Heart left ventricle (tissue), 13 donors: ENCODE data around the gene SLC35C1.

Experiments used
- POLR2A ChIP-seq, 2 donors: fragments of 450-650 bp; IDR thresholded peaks; one replicate each; pipeline ENCODE4 v1.6.1; 2017; ENCODE audit warnings: antibody characterized with exemption in 2 of 2, mild to moderate bottlenecking in 2 of 2, moderate library complexity in 2 of 2
- TF ChIP-seq, protein P1 (sequence below), 12 donors: fragments of 200-600 bp; sonication (generic) in 4 of 12; IDR thresholded peaks; one replicate each; pipeline versions ENCODE4 v1.5.0 to v1.8.0; 2018 to 2022; ENCODE audit warnings: antibody characterized with exemption in 12 of 12, mild to moderate bottlenecking in 5 of 12
- donor health status: ischemic (EF 13 %, LVEDD 7.1; RV severe dilation, severe dysfunction).
- donor health status: DM: no; HTN: yes; CAD: no.
- donor health status: DM: no; HTN: no; CAD: no.
- donor health status: ischemic (EF 25% LVEDD 6.9; RV normal size, moderate dysfunction).
- donor health status: ischemic (EF 25% LVEDD 5.7; RV mildly dilated, moderate dysfunction).
- donor health status: ischemic (EF 35%, LVEDD 5.7; RV mildly dilated, moderate dysfunction).
- donor health status: nonischemic (EF 11% LVEDD 7.7; RV severe dilation, severe dysfunction).
- donor health status: DM: yes; HTN: yes; CAD: no.
- donor health status: PGD.
- donor health status: ischemic (EF 29% LVEDD 5.4; RV normal size, mild dysfunction).
- donor health status: nonischemic (EF 23%, LVEDD 6.1; RV moderate dilation, normal function).

DNA sequence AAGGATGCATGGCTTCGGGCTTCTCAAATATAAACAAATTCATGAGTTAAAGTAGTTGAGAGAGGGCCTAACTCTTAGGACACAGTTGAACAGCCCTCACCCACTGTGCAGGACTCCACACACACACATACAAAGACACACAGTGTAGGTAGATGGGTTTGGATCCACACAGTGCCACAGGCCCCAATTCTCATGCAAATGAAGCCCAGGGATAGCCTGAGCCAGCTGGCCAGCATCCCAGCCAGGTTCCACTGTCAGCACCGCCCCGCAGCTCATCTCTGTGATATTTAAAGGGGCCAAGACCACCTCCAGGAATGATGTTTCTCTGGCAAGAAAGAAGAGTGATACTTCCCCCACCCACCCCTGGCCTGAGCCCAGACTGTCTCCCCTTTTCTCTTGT lies 11.7 kb downstream of the SLC35C1 start:
- TF ChIP-seq, protein P1, sequence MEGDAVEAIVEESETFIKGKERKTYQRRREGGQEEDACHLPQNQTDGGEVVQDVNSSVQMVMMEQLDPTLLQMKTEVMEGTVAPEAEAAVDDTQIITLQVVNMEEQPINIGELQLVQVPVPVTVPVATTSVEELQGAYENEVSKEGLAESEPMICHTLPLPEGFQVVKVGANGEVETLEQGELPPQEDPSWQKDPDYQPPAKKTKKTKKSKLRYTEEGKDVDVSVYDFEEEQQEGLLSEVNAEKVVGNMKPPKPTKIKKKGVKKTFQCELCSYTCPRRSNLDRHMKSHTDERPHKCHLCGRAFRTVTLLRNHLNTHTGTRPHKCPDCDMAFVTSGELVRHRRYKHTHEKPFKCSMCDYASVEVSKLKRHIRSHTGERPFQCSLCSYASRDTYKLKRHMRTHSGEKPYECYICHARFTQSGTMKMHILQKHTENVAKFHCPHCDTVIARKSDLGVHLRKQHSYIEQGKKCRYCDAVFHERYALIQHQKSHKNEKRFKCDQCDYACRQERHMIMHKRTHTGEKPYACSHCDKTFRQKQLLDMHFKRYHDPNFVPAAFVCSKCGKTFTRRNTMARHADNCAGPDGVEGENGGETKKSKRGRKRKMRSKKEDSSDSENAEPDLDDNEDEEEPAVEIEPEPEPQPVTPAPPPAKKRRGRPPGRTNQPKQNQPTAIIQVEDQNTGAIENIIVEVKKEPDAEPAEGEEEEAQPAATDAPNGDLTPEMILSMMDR (IDR thresholded peaks at IDR 0.05): no peak
- TF ChIP-seq POLR2A (IDR thresholded peaks at IDR 0.05): no peak
